Superior temporal gyrus (tissue), 1 donor: ENCODE results near the gene ZC3H7B.

Experiments
- DNase-seq: peaks from one replicate; pipeline ENCODE4 v3.0.0-alpha.2; 2016; ENCODE audit errors: extremely low spot score

Gene ZC3H7B

GRCh38 chr22:41332217-41332939 lies 31.1 kb downstream of the ZC3H7B start:
- DNase-seq: no peak

- no peak for DNase-seq
Measured at GRCh38 chr22:41333806-41334205, 32.5 kb downstream of the ZC3H7B start.

GRCh38 chr22:41334215-41334614 lies 32.9 kb downstream of the ZC3H7B start:
- no peak for DNase-seq

- DNase-seq: no peak
Measured at GRCh38 chr22:41334951-41335635, 33.8 kb downstream of the ZC3H7B start.

GRCh38 chr22:41338614-41339212 lies 37.4 kb downstream of the ZC3H7B start:
- DNase-seq: no peak

- no peak for DNase-seq
Measured at GRCh38 chr22:41339823-41340222, 38.5 kb downstream of the ZC3H7B start.

GRCh38 chr22:41340357-41340756 lies 39.0 kb downstream of the ZC3H7B start:
- DNase-seq: no peak

- no peak for DNase-seq
Measured at GRCh38 chr22:41341012-41341411, 39.7 kb downstream of the ZC3H7B start.

GRCh38 chr22:41341990-41342389 lies 40.7 kb downstream of the ZC3H7B start:
- no peak for DNase-seq

- no peak for DNase-seq
Measured at GRCh38 chr22:41343300-41343699, 42.0 kb downstream of the ZC3H7B start.

GRCh38 chr22:41343717-41344116 lies 42.4 kb downstream of the ZC3H7B start:
- DNase-seq: no peak

GRCh38 chr22:41344189-41344788 lies 43.0 kb downstream of the ZC3H7B start:
- DNase-seq: no peak

- DNase-seq: no peak
Measured at GRCh38 chr22:41345807-41346335, 44.5 kb downstream of the ZC3H7B start.

- no peak for DNase-seq
Measured at GRCh38 chr22:41347066-41347859, 45.9 kb downstream of the ZC3H7B start.

GRCh38 chr22:41348964-41349484 lies 47.7 kb downstream of the ZC3H7B start:
- DNase-seq: no peak

GRCh38 chr22:41350087-41350486 lies 48.8 kb downstream of the ZC3H7B start:
- DNase-seq: no peak

GRCh38 chr22:41351011-41351410 lies 49.7 kb downstream of the ZC3H7B start:
- DNase-seq: no peak

GRCh38 chr22:41352058-41352457 lies 50.7 kb downstream of the ZC3H7B start:
- no peak for DNase-seq

- no peak for DNase-seq
Measured at GRCh38 chr22:41353862-41354575, 52.7 kb downstream of the ZC3H7B start.

- DNase-seq: no peak
Measured at GRCh38 chr22:41354979-41355378, 53.7 kb downstream of the ZC3H7B start.

GRCh38 chr22:41355895-41356294 lies 54.6 kb downstream of the ZC3H7B start:
- DNase-seq: no peak
